ENCODE measurements around the gene MAPK8IP3. TPM values are rescaled to one million over a fixed set of nuclear protein-coding genes. Genes with fewer than 3 reads are reported as not detected.
A peak's percentile ranks its signal among the peaks of the same experiment; 100 is the strongest.

MAPK8IP3 gene
- polyA plus RNA-seq, 3 donors, result 1.1 to 185 (median 2.1) TPM

- Histone ChIP-seq H3K4me3 (replicated peaks in 1 of 3; ENCODE audit: low read depth in 2 of 3, low read length in 3 of 3) (no peak overlapping the region), H4K20me1 (ENCODE audit: insufficient read depth, low read length) (peaks cover 93% of the 10 kb centered on the region), H3K4me2 (replicated peaks; ENCODE audit: extremely low read depth, low read length, poor library complexity, severe bottlenecking) (no peak overlapping the region), H3K9ac (ENCODE audit: insufficient read depth, low read length, poor library complexity, severe bottlenecking) (no peak overlapping the region), H3K4me1 (ENCODE audit: control insufficient read depth in 1 of 2, insufficient read depth in 2 of 2, low read length in 2 of 2) (peaks cover 31 to 45% of the 10 kb centered on the region in 2 donors), H3K79me2 (ENCODE audit: insufficient read depth, low read length) (peaks cover 57% of the 10 kb centered on the region), H3K27me3 (ENCODE audit: control insufficient read depth in 2 of 2, insufficient read depth in 2 of 2, low read length in 2 of 2) (no peaks in the 10 kb centered on the region), H2AFZ (ENCODE audit: insufficient read depth, low read depth, low read length, poor library complexity, severe bottlenecking) (no peak overlapping the region), H3K9me3 (replicated peaks in 1 of 2; ENCODE audit: control insufficient read depth in 1 of 2, insufficient read depth in 1 of 2, low read length in 2 of 2) (no peaks in the 10 kb centered on the region), H3K27ac (ENCODE audit: low read depth in 1 of 2, low read length in 2 of 2) (no peak overlapping the region), H3K36me3 (replicated peaks in 1 of 2; ENCODE audit: control insufficient read depth in 1 of 2, insufficient read depth in 2 of 2, low read length in 2 of 2) (peaks cover 39% of the 10 kb centered on the region in 2 donors)
- Mint-ChIP-seq H3K36me3 (peaks cover 5 to 47% of the 10 kb centered on the region in 2 donors), H3K4me1 (peaks cover 31% of the 10 kb centered on the region), H3K27ac (peak overlapping the region in 1 of 7 donors; percentile 70), H3K27me3 (ENCODE audit: low read depth in 3 of 3) (no peaks in the 10 kb centered on the region), H3K9me3 (no peaks in the 10 kb centered on the region), H3K4me3 (no peak overlapping the region)
- 93% methylated on average over 22 of the region's 22 CpGs for WGBS (ENCODE audit: insufficient coverage)
- no peak for TF ChIP-seq CTCF (IDR thresholded peaks at IDR 0.05)
- DNase-seq, result no peak
- intact Hi-C loops (cut with micrococcal nuclease), result loop anchor here (10.0 kb wide), 3 partner anchors 72 to 302 kb away; partner anchors contain the start of genes CLCN7 (in 1 of the 2) and MAPK8IP3 (in 1 of the 2)
These were observed 71.0 kb downstream of the MAPK8IP3 start for GRCh38 chr16:1776991-1777374.

GRCh38 chr16:1777375-1778199 is 71.6 kb downstream of the MAPK8IP3 start:
- Histone ChIP-seq H4K20me1 (ENCODE audit: insufficient read depth, low read length) (peaks cover 88% of the 10 kb centered on the region), H3K4me3 (replicated peaks in 1 of 3; ENCODE audit: low read depth in 2 of 3, low read length in 3 of 3) (no peak overlapping the region), H3K27ac (ENCODE audit: low read depth in 1 of 2, low read length in 2 of 2) (no peak overlapping the region), H3K79me2 (ENCODE audit: insufficient read depth, low read length) (peaks cover 51% of the 10 kb centered on the region), H3K9me3 (replicated peaks in 1 of 2; ENCODE audit: control insufficient read depth in 1 of 2, insufficient read depth in 1 of 2, low read length in 2 of 2) (no peaks in the 10 kb centered on the region), H3K4me1 (ENCODE audit: control insufficient read depth in 1 of 2, insufficient read depth in 2 of 2, low read length in 2 of 2) (peaks cover 25 to 41% of the 10 kb centered on the region in 2 donors), H3K9ac (ENCODE audit: insufficient read depth, low read length, poor library complexity, severe bottlenecking) (no peak overlapping the region), H3K36me3 (replicated peaks in 1 of 2; ENCODE audit: control insufficient read depth in 1 of 2, insufficient read depth in 2 of 2, low read length in 2 of 2) (peaks cover 39% of the 10 kb centered on the region in 2 donors), H3K4me2 (replicated peaks; ENCODE audit: extremely low read depth, low read length, poor library complexity, severe bottlenecking) (no peak overlapping the region), H3K27me3 (ENCODE audit: control insufficient read depth in 2 of 2, insufficient read depth in 2 of 2, low read length in 2 of 2) (no peaks in the 10 kb centered on the region), H2AFZ (ENCODE audit: insufficient read depth, low read depth, low read length, poor library complexity, severe bottlenecking) (no peak overlapping the region)
- Mint-ChIP-seq H3K4me1 (peaks cover 26% of the 10 kb centered on the region), H3K9me3 (no peaks in the 10 kb centered on the region), H3K4me3 (no peak overlapping the region), H3K27ac (no peak overlapping the region), H3K36me3 (peaks cover 5 to 43% of the 10 kb centered on the region in 2 donors), H3K27me3 (ENCODE audit: low read depth in 3 of 3) (no peaks in the 10 kb centered on the region)
- intact Hi-C loops (cut with micrococcal nuclease), result loop anchor here (10.0 kb wide), 3 partner anchors 73 to 303 kb away; partner anchors contain the start of genes CLCN7 (in 1 of the 2) and MAPK8IP3 (in 1 of the 2)
- TF ChIP-seq CTCF (IDR thresholded peaks at IDR 0.05), result no peak
- WGBS (ENCODE audit: insufficient coverage), result 91% methylated on average over 36 of the region's 36 CpGs
- DNase-seq, result no peak
